Activated naive CD4-positive, alpha-beta T cell treated with anti-CD3 and anti-CD28 coated beads, Interleukin-2, amount 10 ng/mL, durations not matched to agents 5 hours and 36 hours (primary cell): Measurements from ENCODE around the gene TLR10. TPM values are rescaled to one million over a fixed set of nuclear protein-coding genes. Genes with fewer than 3 reads are reported as not detected.

Experiments
- total RNA-seq, 2 experiments: library from RNA; stranded (reverse); gene quantifications; one replicate each; pipeline ENCODE4 v1.2.3, GENCODE V29; 2021

TLR10 gene, protein sequence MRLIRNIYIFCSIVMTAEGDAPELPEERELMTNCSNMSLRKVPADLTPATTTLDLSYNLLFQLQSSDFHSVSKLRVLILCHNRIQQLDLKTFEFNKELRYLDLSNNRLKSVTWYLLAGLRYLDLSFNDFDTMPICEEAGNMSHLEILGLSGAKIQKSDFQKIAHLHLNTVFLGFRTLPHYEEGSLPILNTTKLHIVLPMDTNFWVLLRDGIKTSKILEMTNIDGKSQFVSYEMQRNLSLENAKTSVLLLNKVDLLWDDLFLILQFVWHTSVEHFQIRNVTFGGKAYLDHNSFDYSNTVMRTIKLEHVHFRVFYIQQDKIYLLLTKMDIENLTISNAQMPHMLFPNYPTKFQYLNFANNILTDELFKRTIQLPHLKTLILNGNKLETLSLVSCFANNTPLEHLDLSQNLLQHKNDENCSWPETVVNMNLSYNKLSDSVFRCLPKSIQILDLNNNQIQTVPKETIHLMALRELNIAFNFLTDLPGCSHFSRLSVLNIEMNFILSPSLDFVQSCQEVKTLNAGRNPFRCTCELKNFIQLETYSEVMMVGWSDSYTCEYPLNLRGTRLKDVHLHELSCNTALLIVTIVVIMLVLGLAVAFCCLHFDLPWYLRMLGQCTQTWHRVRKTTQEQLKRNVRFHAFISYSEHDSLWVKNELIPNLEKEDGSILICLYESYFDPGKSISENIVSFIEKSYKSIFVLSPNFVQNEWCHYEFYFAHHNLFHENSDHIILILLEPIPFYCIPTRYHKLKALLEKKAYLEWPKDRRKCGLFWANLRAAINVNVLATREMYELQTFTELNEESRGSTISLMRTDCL
- total RNA-seq, result under 1 TPM; 0.15 to 0.19 TPM

DNA sequence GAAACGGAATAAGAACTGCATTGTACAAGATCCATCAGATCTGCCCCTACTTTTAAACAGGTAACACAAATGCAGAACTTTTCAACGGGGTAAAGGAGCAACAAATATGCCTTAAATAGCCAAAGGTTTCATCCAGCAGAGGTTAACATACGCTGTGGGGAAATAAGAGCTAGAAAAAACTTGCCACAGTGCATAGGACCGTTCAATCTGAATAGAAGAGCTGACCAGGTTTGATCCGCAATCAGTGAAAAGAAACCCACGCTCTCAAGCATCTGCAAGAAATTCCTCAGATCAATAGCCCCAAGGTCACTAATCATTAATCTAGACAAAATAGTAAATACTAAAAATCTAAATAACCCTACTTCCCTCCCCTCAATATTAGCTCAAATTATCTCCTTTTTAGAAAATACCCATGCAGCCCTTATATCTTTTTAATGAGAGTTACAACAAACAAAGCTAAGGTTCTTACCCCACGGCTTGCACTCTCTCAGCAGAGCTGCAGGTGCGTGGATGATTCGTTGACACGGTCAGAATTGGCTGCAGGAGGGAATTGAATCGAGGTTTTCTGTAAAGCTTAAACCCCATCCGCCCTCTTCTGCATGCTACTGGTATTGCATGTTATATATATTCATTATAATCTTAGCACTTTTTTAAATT lies at the start of gene TLR10:
Gene TLR10, minus strand, starts transcription at position 539 of the 657 bp plus-strand sequence. CDS start 7,400 bp downstream, outside the sequence.

DNA sequence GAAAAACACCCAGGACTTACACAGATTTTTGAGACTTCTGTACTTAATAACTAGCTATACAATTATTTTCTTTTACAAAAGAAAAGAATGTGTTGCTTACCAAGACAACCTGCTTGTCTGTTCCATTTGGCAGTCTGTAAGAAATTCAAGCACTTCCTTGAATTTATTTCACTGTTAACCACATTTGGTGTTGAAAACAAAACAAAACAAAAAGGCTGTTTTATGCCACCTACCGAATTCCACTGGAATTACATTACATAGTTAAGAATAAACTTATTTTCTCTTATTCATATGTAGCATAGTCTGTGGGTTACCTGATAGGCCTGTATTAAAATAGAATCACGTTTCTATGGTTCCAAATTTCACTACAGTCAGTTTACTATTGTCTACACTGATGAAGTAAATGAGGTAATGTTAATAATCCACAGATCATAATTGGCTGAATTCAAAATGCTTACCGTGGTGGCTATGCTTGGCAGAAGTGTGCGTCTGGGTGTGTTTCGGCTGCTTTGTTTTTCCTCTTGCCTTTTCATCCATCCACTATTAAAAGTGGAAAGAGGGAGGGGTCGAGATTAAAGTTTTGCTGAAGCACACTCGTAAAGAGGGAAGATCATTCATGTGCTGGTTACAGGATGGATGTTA lies 22.0 kb upstream of the TLR10 start, which contains the start of gene TLR1:
Gene TLR1, minus strand, starts transcription at position 138 of the 642 bp plus-strand sequence. CDS start 5,960 bp downstream, outside the sequence.

Other genes with a start within 250 kb of the TLR10 start
- gene KLF3, start 118.8 kb downstream of the TLR10 start, total RNA-seq, result 10 to 100 TPM; 55.8 to 55.9 TPM
- gene TLR1, start 21.8 kb upstream of the TLR10 start, total RNA-seq, result 10 to 100 TPM; 45.5 to 46.3 TPM
- 1 to 10 TPM; 6.4 to 6.6 TPM for gene TLR6, start 73.8 kb upstream of the TLR10 start, total RNA-seq
- 1 to 10 TPM; 1.6 TPM for gene FAM114A1, start 84.8 kb upstream of the TLR10 start, total RNA-seq
- gene TMEM156, start 249.4 kb upstream of the TLR10 start, total RNA-seq, result 10 to 100 TPM; 27.0 to 27.9 TPM